Fibroblast of skin of scalp (primary cell): Measurements from ENCODE around the gene TMEM138.
"Not testable (repeated sequence)": the region's sequence is repeated elsewhere in the genome, so short reads cannot be mapped to it uniquely, and the experiment has no call there.

Source experiments
- DNase-seq: peaks from one replicate; pipeline ENCODE4 v3.0.0-alpha.2; 2013

TMEM138 gene

GRCh38 chr11:61367406-61367805 lies 5.2 kb downstream of the TMEM138 start:
- no peak for DNase-seq

GRCh38 chr11:61368646-61369045 lies 6.5 kb downstream of the TMEM138 start:
- DNase-seq, result no peak

- DNase-seq, result no peak
Measured at GRCh38 chr11:61369372-61370348, 7.5 kb downstream of the TMEM138 start.

- no peak for DNase-seq
Measured at GRCh38 chr11:61370349-61371005, 8.3 kb downstream of the TMEM138 start.

- DNase-seq, result no peak
Measured at GRCh38 chr11:61372659-61373420, 10.7 kb downstream of the TMEM138 start.

- no peak for DNase-seq
Measured at GRCh38 chr11:61375761-61376108, 13.6 kb downstream of the TMEM138 start.

- DNase-seq, result peak; percentile 32
Measured at GRCh38 chr11:61377461-61378160, 15.4 kb downstream of the TMEM138 start.

GRCh38 chr11:61378713-61379313 lies 16.6 kb downstream of the TMEM138 start:
- DNase-seq, result peak; percentile 97

GRCh38 chr11:61380884-61381283 lies 18.7 kb downstream of the TMEM138 start:
- no peak for DNase-seq

- DNase-seq, result not testable (repeated sequence)
Measured at GRCh38 chr11:61383859-61384258, 21.7 kb downstream of the TMEM138 start.

- no peak for DNase-seq
Measured at GRCh38 chr11:61384271-61385242, 22.4 kb downstream of the TMEM138 start.

GRCh38 chr11:61390161-61390560 lies 28.0 kb downstream of the TMEM138 start:
- DNase-seq, result no peak

GRCh38 chr11:61392981-61393595 lies 30.9 kb downstream of the TMEM138 start:
- DNase-seq, result peak; percentile 32

- DNase-seq, result no peak
Measured at GRCh38 chr11:61401173-61401572, 39.0 kb downstream of the TMEM138 start.

- DNase-seq, result no peak
Measured at GRCh38 chr11:61401573-61401972, 39.4 kb downstream of the TMEM138 start.

- no peak for DNase-seq
Measured at GRCh38 chr11:61403658-61404057, 41.5 kb downstream of the TMEM138 start.

- DNase-seq, result no peak
Measured at GRCh38 chr11:61404103-61404502, 41.9 kb downstream of the TMEM138 start.

GRCh38 chr11:61404641-61405040 lies 42.5 kb downstream of the TMEM138 start:
- DNase-seq, result no peak

GRCh38 chr11:61406067-61406466 lies 43.9 kb downstream of the TMEM138 start:
- no peak for DNase-seq
